Measurements from ENCODE around the gene CCDC138. TPM values are rescaled to one million over a fixed set of nuclear protein-coding genes. Genes with fewer than 3 reads are reported as not detected.

The CCDC138 gene
- total and polyA plus RNA-seq, 5 experiments from 2014 or later = 5.9 to 10.4 (median 7.5) TPM

DNA sequence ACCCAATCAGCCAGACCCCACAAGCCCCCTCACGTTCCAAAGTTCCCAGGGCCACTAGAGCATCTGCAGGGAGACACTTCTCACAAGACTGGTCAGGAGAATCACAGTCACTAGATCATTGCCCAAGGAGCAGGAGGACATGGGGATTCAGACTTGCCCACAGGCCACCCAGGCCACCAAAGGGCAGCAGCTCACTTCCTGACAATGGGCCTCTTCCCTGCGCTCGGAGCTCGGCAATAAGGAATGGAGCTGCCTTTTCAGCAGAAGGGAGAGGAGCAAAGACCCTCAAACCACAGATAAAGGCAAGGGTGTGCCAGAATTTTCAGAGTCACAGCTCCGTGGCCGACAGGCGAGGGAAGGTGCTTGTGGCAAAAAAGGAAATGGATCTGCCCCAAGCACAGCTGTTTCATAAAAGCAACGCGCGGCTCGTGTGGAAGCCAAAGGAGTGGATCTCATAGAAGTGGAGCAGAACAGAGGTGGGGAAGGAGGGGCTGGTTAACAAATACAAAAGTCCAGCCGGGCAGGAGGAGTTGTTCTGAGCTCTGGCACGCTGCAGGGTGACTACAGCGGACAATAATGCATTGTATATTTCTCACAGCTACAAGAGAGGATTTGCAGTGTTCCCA is 130.3 kb downstream of the CCDC138 start:
- Mint-ChIP-seq H3K4me1 (peaks cover 3 to 25% (median 14%) of the 10 kb centered on the region in 4 donors), H3K36me3 (peaks cover 0 to 54% (median 0%) of the 10 kb centered on the region in 3 donors), H3K4me3 (no peak overlapping the region), H3K27me3 (no peaks in the 10 kb centered on the region), H3K9me3 (no peaks in the 10 kb centered on the region), H3K27ac (peak overlapping the region in 7 of 10 donors; percentile 26 to 80 (median 60))
- ATAC-seq = no peak
- POLR2A ChIA-PET = interaction anchor here (0.6 kb wide), 1 partner anchor 52 kb away, joined by 3 read pairs; no protein-coding TSS in a partner anchor
- DNase-seq = peak in 1 of 10 donors; percentile 36

DNA sequence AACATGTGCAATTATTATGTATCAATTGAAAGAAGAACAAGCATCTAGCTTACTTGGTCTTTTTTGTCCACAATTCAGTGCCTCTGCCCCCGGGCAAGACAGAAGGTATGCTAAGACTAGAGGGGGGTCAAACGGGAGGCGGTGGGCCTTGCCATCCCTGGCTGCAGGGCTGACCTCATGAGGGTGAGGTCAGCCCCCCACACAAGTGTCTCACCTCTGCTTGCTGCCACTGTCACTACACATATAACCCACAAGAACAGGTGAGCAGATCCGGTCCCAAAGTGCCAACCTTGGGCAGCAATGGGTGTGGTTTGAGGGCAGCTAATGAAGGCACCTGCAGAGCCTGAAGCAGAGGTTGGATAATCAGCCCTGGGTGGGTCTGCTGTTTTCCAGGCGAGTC is 131.0 kb downstream of the CCDC138 start:
- POLR2A ChIA-PET = no interaction called here
- H3K27ac Mint-ChIP-seq = peak overlapping the region in 4 of 10 donors; percentile 48 to 80 (median 69)
- DNase-seq = peak in 1 of 10 donors; percentile 30

DNA sequence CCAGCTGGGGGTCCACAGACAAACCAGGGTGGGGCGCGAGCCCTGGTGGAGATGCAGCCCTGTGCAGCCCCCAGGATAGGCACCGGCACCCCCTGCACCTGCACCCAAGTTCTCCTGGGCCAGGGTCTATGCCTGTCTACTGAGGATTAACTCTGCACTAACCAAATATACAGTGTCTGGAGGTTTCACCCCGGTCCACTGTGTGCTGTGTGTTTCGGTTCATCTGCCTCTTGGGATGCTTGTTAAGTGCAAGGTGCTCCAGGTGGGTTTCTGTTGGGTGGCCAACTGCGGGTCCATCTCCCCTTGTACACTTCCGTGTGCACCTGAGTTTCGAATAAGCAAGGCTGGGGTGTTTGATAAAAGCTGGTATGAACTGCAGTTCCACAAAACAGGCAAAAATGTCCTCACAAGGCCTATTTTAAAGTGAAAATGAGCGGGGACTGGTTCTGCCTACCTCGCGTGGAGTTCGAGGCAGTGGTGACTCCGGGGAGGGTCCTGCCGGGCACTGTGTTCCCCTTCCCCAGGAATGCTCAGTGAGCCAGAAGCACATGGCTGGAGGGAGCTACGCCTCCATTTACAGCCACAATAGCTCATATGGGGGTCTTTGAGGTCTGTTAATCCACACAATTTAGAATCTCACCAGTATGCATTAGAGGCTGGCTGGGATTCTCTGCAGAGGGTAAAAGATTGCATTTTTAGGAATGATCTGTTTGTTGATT is 131.7 kb downstream of the CCDC138 start:
- H3K4me3 Mint-ChIP-seq = no peak overlapping the region
- peak in 1 of 10 donors; percentile 32 for DNase-seq
- no peaks in the 10 kb centered on the region for H3K27me3 Mint-ChIP-seq
- peaks cover 4 to 55% (median 8%) of the 10 kb centered on the region in 3 donors for H3K36me3 Mint-ChIP-seq
- no peak for ATAC-seq
- POLR2A ChIA-PET = no interaction called here
- H3K27ac Mint-ChIP-seq = no peak overlapping the region
- H3K4me1 Mint-ChIP-seq = peaks cover 3 to 25% (median 13%) of the 10 kb centered on the region in 4 donors
- H3K9me3 Mint-ChIP-seq = no peaks in the 10 kb centered on the region

More for the DNA sequence above, 131.0 kb downstream of the CCDC138 start:
- Mint-ChIP-seq H3K4me1 (peaks cover 3 to 25% (median 13%) of the 10 kb centered on the region in 4 donors), H3K36me3 (peaks cover 0 to 55% (median 2%) of the 10 kb centered on the region in 3 donors), H3K27me3 (no peaks in the 10 kb centered on the region), H3K4me3 (no peak overlapping the region), H3K9me3 (no peaks in the 10 kb centered on the region)
- ATAC-seq = no peak

DNA sequence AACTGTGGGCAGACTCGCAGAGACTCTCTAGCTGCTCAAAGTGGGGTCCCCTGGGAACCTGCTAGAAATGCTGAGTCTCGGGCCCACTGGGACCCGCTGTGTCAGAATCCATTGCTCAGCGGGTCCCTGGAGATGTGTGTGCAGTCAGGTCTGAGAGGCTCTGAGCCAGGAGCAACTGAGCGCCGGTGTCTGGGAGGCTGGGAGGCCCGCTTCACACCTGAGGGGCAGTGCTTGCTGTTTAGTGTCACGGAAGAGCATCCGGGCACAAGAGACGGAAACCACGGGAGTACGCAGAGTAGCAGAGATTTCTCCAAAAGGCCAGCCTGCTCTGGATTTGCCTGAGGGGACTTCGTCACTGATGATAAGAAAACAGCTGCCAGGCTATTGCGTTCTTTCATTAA is 132.4 kb downstream of the CCDC138 start:
- no peak overlapping the region for H3K4me3 Mint-ChIP-seq
- no peak for DNase-seq
- H3K27ac Mint-ChIP-seq = peak overlapping the region in 1 of 10 donors; percentile 14
- POLR2A ChIA-PET = no interaction called here
- H3K9me3 Mint-ChIP-seq = no peaks in the 10 kb centered on the region
- peaks cover 3 to 25% (median 13%) of the 10 kb centered on the region in 4 donors for H3K4me1 Mint-ChIP-seq
- peaks cover 4 to 55% (median 8%) of the 10 kb centered on the region in 3 donors for H3K36me3 Mint-ChIP-seq
- no peak for ATAC-seq
- H3K27me3 Mint-ChIP-seq = no peaks in the 10 kb centered on the region

DNA sequence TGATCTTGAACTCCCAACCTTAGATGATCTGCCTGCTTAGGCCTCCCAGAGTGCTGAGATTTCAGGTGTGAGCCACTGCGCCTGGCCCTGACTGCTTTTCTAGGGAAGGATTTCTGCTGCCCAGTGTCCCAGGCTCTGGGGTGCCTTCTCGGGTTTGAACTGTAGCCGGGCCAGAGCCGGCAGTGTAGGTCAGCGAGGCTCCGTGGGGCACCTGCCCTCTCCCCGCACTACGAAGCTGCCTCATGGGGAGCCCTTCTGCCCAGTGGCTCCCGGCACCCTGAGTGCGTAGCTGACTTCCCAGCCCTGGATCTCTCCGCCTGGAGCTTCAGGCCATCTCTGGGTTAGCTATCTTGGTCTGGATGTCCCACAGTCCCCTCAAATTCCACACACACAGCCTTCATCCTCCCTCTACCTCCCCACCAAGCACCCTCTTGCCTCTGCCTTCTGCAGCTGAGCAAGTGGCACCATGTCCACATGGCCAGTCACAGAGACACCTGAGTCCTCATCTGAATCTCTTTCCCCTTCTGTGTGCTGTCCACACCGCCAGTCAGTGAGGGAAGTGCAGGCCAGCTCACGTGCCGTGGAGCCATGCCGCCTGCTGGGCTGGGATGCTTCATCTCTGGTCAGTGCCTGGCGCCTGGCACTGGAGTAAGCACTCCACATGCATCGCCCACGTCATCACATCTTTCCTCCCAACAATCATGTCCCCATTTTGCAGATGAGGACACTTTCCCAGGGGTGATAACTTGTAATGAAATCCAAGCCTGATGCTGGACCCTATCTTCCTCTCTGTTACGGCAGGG is 133.2 kb downstream of the CCDC138 start:
- DNase-seq (no peak), ATAC-seq (no peak)
- Mint-ChIP-seq H3K27ac (peak overlapping the region in 3 of 10 donors; percentile 52 to 86 (median 79)), H3K36me3 (peaks cover 4 to 61% (median 8%) of the 10 kb centered on the region in 3 donors), H3K4me1 (peaks cover 0 to 20% (median 10%) of the 10 kb centered on the region in 4 donors), H3K27me3 (no peaks in the 10 kb centered on the region), H3K9me3 (no peaks in the 10 kb centered on the region), H3K4me3 (no peak overlapping the region)
- POLR2A ChIA-PET = interaction anchor here (1.2 kb wide), 1 partner anchor 11 kb away, joined by 3 read pairs; no protein-coding TSS in a partner anchor

DNA sequence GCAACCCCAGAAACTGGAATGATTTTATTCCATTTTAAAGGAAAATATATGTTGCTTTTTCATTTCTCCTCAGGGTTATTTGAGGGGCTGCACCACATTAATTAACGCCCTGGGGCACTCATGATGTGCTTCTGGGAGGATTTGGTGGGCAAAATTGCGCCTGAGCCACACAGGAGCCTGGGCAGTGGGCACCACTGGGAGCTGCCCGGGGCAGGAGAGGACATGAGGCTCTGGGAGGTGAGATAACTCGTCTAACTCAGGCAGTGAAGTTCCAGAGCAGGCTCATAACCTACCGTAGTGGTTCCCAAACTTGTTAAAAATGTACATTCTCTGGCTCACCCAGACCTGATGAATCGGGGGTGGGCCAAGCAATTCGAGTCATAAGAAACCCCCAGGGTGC is 134.1 kb downstream of the CCDC138 start:
- no peak overlapping the region for H3K27ac Mint-ChIP-seq
- no peak overlapping the region for H3K4me3 Mint-ChIP-seq
- peaks cover 0 to 19% (median 10%) of the 10 kb centered on the region in 4 donors for H3K4me1 Mint-ChIP-seq
- H3K9me3 Mint-ChIP-seq = no peaks in the 10 kb centered on the region
- POLR2A ChIA-PET = no interaction called here
- peaks cover 4 to 60% (median 8%) of the 10 kb centered on the region in 3 donors for H3K36me3 Mint-ChIP-seq
- H3K27me3 Mint-ChIP-seq = no peaks in the 10 kb centered on the region
- ATAC-seq (no peak), DNase-seq (peak in 1 of 10 donors; percentile 38)

DNA sequence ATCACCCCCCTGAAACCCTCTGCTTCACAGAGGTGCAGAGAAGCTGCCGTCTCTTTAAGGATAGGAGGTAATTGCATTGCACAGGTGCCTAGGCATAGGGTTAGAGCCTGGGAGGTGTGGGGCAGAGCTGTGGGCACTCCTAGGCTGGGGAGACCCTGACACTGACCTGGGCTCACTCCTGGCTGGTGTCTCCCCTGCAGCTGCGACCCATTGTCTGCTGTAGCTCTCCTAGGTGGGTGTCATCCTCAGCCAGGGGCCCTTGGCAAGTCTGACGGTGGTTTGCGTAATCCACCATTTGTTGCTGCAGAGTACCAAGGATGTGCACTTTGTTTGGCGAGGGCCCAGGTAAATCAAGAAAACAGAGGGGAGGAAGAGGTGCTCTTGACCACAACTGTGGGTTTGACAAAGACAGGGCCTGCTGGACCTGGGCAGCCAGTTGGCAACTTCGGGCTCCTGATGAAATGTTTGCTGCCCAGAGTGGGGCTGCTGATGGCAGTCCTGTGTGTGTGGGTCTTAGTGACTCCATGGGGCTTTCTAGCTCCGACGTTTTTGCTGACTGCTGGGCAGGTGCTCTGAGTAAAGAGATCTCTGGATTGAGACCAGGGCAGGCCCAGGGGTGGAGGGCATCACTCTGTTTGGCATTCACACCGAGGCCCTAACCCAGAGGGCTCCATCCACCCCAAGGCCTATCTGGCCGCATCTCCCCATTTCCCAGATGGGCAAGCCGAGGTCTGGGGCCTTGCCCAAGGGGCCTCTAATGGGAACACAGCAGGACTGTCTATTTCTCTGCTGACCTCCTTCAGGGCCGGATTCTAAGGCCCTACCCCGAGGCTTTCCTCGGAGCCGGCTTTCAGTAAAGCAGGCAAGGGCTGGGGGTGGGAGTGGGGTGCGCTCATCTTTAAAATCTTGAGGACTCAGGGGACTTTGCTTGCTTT is 134.8 kb downstream of the CCDC138 start:
- no peaks in the 10 kb centered on the region for H3K9me3 Mint-ChIP-seq
- DNase-seq = peak in 1 of 10 donors; percentile 43

DNA sequence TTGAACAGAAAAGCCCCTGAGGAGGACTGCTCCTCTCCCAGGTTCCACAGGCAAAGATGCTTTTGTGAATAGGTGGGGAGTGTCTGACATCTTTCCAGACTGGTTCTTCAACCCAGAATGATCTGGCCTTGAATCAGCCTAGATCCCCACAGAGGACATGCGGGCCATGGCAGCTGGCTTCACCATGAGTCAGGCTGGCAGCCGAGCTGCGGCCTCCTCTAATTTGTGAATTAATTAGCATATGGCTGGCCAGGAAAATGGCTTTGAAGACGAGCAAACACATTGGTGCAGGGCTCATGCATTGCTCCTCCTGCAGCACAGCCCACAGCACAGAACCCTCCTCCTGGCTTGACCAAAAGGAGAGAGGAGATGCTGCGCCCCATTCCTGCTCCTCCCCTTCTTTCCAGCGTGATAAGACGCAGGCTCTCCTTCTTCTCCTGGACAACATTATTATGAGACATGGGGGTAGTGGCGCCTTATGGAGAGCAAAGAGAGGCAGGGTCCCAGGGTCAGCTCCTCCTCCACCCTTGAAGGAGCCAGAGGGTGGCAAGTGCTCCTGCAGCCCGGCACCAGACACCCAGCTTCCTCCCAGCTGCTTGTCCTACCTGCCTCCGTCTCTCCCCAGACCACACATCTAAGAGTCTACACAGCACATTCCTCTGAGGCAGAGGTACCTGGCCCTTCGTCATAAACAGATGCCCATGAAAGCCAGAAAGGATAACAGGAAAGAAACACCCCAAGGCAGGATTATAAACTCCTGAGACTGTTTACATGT is 135.8 kb downstream of the CCDC138 start:
- POLR2A ChIA-PET = no interaction called here
- no peaks in the 10 kb centered on the region for H3K9me3 Mint-ChIP-seq
- H3K27me3 Mint-ChIP-seq = no peaks in the 10 kb centered on the region
- no peak for ATAC-seq
- peak in 1 of 10 donors; percentile 28 for DNase-seq
- peak overlapping the region in 2 of 10 donors; percentile 18 to 37 for H3K27ac Mint-ChIP-seq
- H3K36me3 Mint-ChIP-seq = peaks cover 4 to 65% (median 11%) of the 10 kb centered on the region in 3 donors
- H3K4me3 Mint-ChIP-seq = no peak overlapping the region
- peaks cover 0 to 4% (median 3%) of the 10 kb centered on the region in 4 donors for H3K4me1 Mint-ChIP-seq

More for the DNA sequence above, 134.8 kb downstream of the CCDC138 start:
- Mint-ChIP-seq H3K4me3 (no peak overlapping the region), H3K27ac (peak overlapping the region in 1 of 10 donors; percentile 43), H3K4me1 (peaks cover 0 to 14% (median 8%) of the 10 kb centered on the region in 4 donors), H3K27me3 (no peaks in the 10 kb centered on the region), H3K36me3 (peaks cover 4 to 67% (median 11%) of the 10 kb centered on the region in 3 donors)
- no peak for ATAC-seq
- POLR2A ChIA-PET = no interaction called here

DNA sequence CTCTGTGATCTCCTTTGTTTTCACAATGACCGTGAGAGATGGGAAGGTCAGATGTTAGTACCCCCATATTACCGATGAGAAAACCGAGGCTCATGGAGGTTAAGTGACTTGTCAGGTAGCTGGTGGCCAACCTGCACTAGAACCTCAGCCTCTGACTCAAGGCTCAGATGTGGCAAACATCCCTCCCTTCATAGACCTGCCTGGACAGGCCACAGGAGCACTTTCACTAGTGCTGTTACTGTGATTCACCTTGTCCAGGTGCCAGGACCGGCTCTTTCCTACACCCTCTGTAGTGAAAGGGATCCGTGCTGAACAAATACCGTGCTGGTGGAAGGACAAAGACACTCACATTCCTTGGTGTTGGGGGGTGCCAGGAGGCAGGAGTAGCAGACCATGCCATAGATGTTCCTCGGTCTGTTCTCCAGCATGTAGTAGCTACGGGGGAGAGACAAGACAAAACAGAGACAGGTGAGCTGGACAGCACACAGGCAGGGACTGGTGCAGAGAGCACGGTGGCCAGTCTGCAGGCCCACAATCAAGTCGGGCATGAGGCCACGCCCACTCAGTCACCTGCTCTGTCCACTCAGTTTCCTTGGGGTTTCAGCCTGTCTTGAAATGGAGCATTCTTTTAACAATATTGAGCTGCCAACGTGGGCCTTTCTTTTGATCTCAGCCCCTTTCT is 136.6 kb downstream of the CCDC138 start:
- Mint-ChIP-seq H3K27me3 (no peaks in the 10 kb centered on the region), H3K4me1 (peaks cover under 1 to 4% (median 2%) of the 10 kb centered on the region in 4 donors), H3K27ac (peak overlapping the region in 2 of 10 donors; percentile 29 to 37), H3K36me3 (peaks cover 4 to 69% (median 11%) of the 10 kb centered on the region in 3 donors), H3K4me3 (no peak overlapping the region), H3K9me3 (no peaks in the 10 kb centered on the region)
- POLR2A ChIA-PET = interaction anchor here (0.6 to 1.4 kb wide), 2 partner anchors 18 to 411 kb away, joined by 3 read pairs; no protein-coding TSS in a partner anchor
- DNase-seq = peak in 1 of 10 donors; percentile 37
- no peak for ATAC-seq

DNA sequence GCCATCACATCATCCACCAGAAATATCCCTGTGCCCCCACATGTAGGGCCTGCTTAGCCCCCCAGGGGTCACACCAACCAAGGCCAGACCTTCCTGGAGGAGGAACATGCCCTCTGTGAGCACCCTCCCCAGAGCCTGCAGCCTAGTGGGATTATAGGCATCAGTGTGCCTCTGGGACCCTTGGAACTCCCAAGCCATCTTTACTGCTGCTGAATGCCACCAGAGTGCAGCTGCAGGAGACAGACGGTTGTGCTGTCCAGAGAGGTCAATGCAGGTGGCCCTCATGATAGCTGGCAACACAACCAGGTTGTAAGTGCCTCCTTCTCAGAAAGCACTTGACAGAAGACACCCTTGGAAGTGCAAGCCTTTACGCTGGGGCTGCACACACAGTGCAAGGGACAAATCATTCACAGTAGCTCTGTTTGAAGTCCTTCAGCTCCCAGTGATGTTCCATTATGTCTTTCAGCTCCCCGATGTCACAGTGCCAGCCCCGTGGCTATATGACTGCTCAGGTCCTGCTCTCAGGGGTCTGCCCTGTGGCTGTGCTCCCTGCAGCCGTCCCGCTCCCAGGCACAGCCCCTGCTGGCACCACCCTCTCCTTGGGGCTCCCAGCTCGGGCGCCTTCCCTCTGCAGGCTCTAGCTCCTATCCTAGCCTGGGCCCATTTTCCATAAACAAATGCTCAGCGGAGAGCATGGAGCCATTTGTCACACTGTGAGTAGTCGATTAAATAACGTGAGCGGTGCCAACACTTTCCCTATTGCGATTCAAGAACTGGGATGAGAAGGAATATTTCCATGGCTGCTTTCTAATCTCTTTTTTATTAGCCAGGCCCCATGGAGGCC is 137.4 kb downstream of the CCDC138 start:
- H3K36me3 Mint-ChIP-seq = peaks cover 4 to 63% (median 11%) of the 10 kb centered on the region in 3 donors
- H3K9me3 Mint-ChIP-seq = no peaks in the 10 kb centered on the region
- H3K27me3 Mint-ChIP-seq = no peaks in the 10 kb centered on the region
- H3K4me3 Mint-ChIP-seq = no peak overlapping the region
- POLR2A ChIA-PET = interaction anchor here (1.4 kb wide), 1 partner anchor 17 kb away, joined by 3 read pairs; no protein-coding TSS in a partner anchor
- no peak for ATAC-seq
- peak in 1 of 10 donors; percentile 14 for DNase-seq
- H3K4me1 Mint-ChIP-seq = peaks cover 7 to 9% (median 8%) of the 10 kb centered on the region in 4 donors
- no peak overlapping the region for H3K27ac Mint-ChIP-seq

All from naive thymus-derived CD8-positive, alpha-beta T cell (primary cell).